CD4-positive, alpha-beta memory T cell (primary cell): ENCODE data around the gene KIF4B. TPM values are rescaled to one million over a fixed set of nuclear protein-coding genes. Genes with fewer than 3 reads are reported as not detected.
A peak's percentile ranks its signal among the peaks of the same experiment; 100 is the strongest.
"Not testable (repeated sequence)": the region's sequence is repeated elsewhere in the genome, so short reads cannot be mapped to it uniquely, and the experiment has no call there.

Source experiments
- CTCF ChIA-PET: fragments of 350-600 bp; sonication (Branson Sonifier 250); formaldehyde crosslinking; loops from one replicate; lab custom pipeline; 2021; ENCODE audit warnings: inconsistent platforms; ENCODE audit not compliant: partially characterized antibody; lab: Charles Lee
- POLR2A ChIA-PET: fragments of 350-600 bp; sonication (Branson Sonifier 250); formaldehyde crosslinking; loops from one replicate; lab custom pipeline; 2021; ENCODE audit not compliant: partially characterized antibody; lab: Charles Lee
- DNase-seq, 5 donors: peaks; one replicate each; pipeline versions ENCODE4 v3.0.0 to v3.0.0-alpha.2; 2020 to 2022; ENCODE audit warnings: mixed read lengths in 1 of 5
- H3K27ac ChIP-seq: one replicate; pipeline ENCODE4 v1.7.0; 2013; ENCODE audit warnings: low read depth, low read length
- H3K27me3 ChIP-seq: 2 replicates; pipeline ENCODE4 v1.7.0; 2013; ENCODE audit warnings: mild to moderate bottlenecking, low read length, moderate library complexity; ENCODE audit not compliant: insufficient read depth
- H3K36me3 ChIP-seq: 2 replicates; pipeline ENCODE4 v1.7.0; 2013; ENCODE audit warnings: mild to moderate bottlenecking, low read length, moderate library complexity; ENCODE audit not compliant: insufficient read depth
- H3K4me1 ChIP-seq: 2 replicates; pipeline ENCODE4 v1.7.0; 2013; ENCODE audit warnings: mild to moderate bottlenecking, low read length, moderate library complexity; ENCODE audit not compliant: insufficient read depth
- H3K4me3 ChIP-seq, 2 donors: one replicate each; pipeline ENCODE4 v1.7.0; 2013; ENCODE audit warnings: low read length in 2 of 2, mild to moderate bottlenecking in 1 of 2
- H3K9me3 ChIP-seq, 2 donors: one replicate each; pipeline ENCODE4 v1.7.0; 2013; ENCODE audit warnings: low read length in 2 of 2, control low read depth in 1 of 2; ENCODE audit not compliant: control insufficient read depth in 1 of 2
- H3K27ac Mint-ChIP-seq, 7 donors: one replicate each; pipeline ENCODE4 v1.8.0; 2020 to 2021; ENCODE audit warnings: mixed read lengths in 7 of 7, mild to moderate bottlenecking in 6 of 7, inconsistent platforms in 3 of 7, moderate library complexity in 3 of 7
- H3K27me3 Mint-ChIP-seq, 2 donors: one replicate each; pipeline ENCODE4 v1.8.0; 2020 to 2021; ENCODE audit warnings: mixed read lengths in 2 of 2
- H3K36me3 Mint-ChIP-seq, 2 donors: one replicate each; pipeline ENCODE4 v1.8.0; 2020 to 2021; ENCODE audit warnings: mixed read lengths in 2 of 2, inconsistent platforms in 1 of 2, mild to moderate bottlenecking in 1 of 2
- H3K4me1 Mint-ChIP-seq, 4 donors: one replicate each; pipeline ENCODE4 v1.8.0; 2020 to 2021; ENCODE audit warnings: mixed read lengths in 4 of 4, mild to moderate bottlenecking in 1 of 4
- H3K4me3 Mint-ChIP-seq, 8 donors: one replicate each; pipeline ENCODE4 v1.8.0; 2020 to 2021; ENCODE audit warnings: mixed read lengths in 8 of 8, mild to moderate bottlenecking in 7 of 8, moderate library complexity in 6 of 8, inconsistent platforms in 3 of 8
- H3K9me3 Mint-ChIP-seq, 8 donors: one replicate each; pipeline ENCODE4 v1.8.0; 2020 to 2021; ENCODE audit warnings: mixed read lengths in 8 of 8, mild to moderate bottlenecking in 5 of 8, inconsistent platforms in 3 of 8, moderate library complexity in 1 of 8
- intact Hi-C: fragments of 100-400 bp; cut with micrococcal nuclease; formaldehyde crosslinking; loops from one replicate; pipeline ENCODE4 v1.15.1; 2023
- polyA plus RNA-seq, 2 donors: library from polyadenylated mRNA; unstranded; fragments of 300-500 nt; fragmentation: Illumina TruSeq; gene quantifications; one replicate each; pipeline ENCODE4 v1.2.3, GENCODE V29; 2021
- total RNA-seq, 2 experiments: library from RNA; stranded (reverse); gene quantifications; one replicate each; pipeline ENCODE4 v1.2.3, GENCODE V29; 2021

The KIF4B gene
- total and polyA plus RNA-seq, 4 experiments from 2014 or later: not detected

GRCh38 chr5:154971501-154971900 lies 42.1 kb upstream of the KIF4B start:
- Mint-ChIP-seq H3K9me3 (peaks cover 0 to 6% (median 0%) of the 10 kb centered on the region in 8 donors), H3K27ac (no peak overlapping the region), H3K4me1 (no peaks in the 10 kb centered on the region), H3K27me3 (no peaks in the 10 kb centered on the region), H3K36me3 (peaks cover 34 to 42% of the 10 kb centered on the region in 2 donors), H3K4me3 (no peak overlapping the region)
- ChIA-PET POLR2A (no interaction called here), CTCF (no interaction called here)
- no peak overlapping the region for H3K27ac ChIP-seq
- intact Hi-C loops: no loop called here
- H3K36me3 ChIP-seq: peaks cover 17% of the 10 kb centered on the region
- DNase-seq: no peak
- H3K9me3 ChIP-seq: no peaks in the 10 kb centered on the region
- no peaks in the 10 kb centered on the region for H3K27me3 ChIP-seq
- no peaks in the 10 kb centered on the region for H3K4me1 ChIP-seq
- H3K4me3 ChIP-seq: no peak overlapping the region

- POLR2A ChIA-PET: no interaction called here
These were observed 41.0 kb upstream of the KIF4B start for GRCh38 chr5:154972476-154973080.

GRCh38 chr5:154976082-154976481 lies 37.5 kb upstream of the KIF4B start:
- H3K4me3 Mint-ChIP-seq, H3K4me1 Mint-ChIP-seq, intact Hi-C loops, H3K27me3 ChIP-seq, H3K9me3 ChIP-seq, H3K36me3 ChIP-seq, POLR2A ChIA-PET, H3K9me3 Mint-ChIP-seq, H3K27me3 Mint-ChIP-seq, H3K4me1 ChIP-seq, H3K27ac ChIP-seq, DNase-seq, H3K4me3 ChIP-seq: not testable (repeated sequence)
- H3K27ac Mint-ChIP-seq: peak overlapping the region in 1 of 7 donors; percentile 25
- CTCF ChIA-PET: interaction anchor here (1.1 kb wide), 1 partner anchor 8 kb away, joined by 3 read pairs; no protein-coding TSS in a partner anchor
- H3K36me3 Mint-ChIP-seq: peaks cover 5 to 11% of the 10 kb centered on the region in 2 donors

More at GRCh38 chr5:154972476-154973080, 41.0 kb upstream of the KIF4B start:
- no peak for DNase-seq
- H3K9me3 Mint-ChIP-seq: peaks cover 0 to 6% (median 0%) of the 10 kb centered on the region in 8 donors
- H3K27me3 ChIP-seq: no peaks in the 10 kb centered on the region
- no peak overlapping the region for H3K4me3 Mint-ChIP-seq
- H3K9me3 ChIP-seq: no peaks in the 10 kb centered on the region
- H3K27ac ChIP-seq: no peak overlapping the region
- no peak overlapping the region for H3K4me3 ChIP-seq
- peaks cover 26 to 31% of the 10 kb centered on the region in 2 donors for H3K36me3 Mint-ChIP-seq
- no peaks in the 10 kb centered on the region for H3K27me3 Mint-ChIP-seq
- H3K36me3 ChIP-seq: peaks cover 9% of the 10 kb centered on the region
- H3K4me1 ChIP-seq: no peaks in the 10 kb centered on the region
- intact Hi-C loops: no loop called here
- no peak overlapping the region for H3K27ac Mint-ChIP-seq
- no peaks in the 10 kb centered on the region for H3K4me1 Mint-ChIP-seq
- CTCF ChIA-PET: interaction anchor here (0.9 kb wide), 1 partner anchor 14 kb away, joined by 3 read pairs; no protein-coding TSS in a partner anchor

GRCh38 chr5:154977409-154977808 lies 36.1 kb upstream of the KIF4B start:
- H3K27me3 Mint-ChIP-seq: no peaks in the 10 kb centered on the region
- no peak overlapping the region for H3K27ac Mint-ChIP-seq
- peaks cover 0 to 6% (median 0%) of the 10 kb centered on the region in 8 donors for H3K9me3 Mint-ChIP-seq
- Histone ChIP-seq H3K27ac (no peak overlapping the region), H3K9me3 (no peaks in the 10 kb centered on the region), H3K27me3 (no peaks in the 10 kb centered on the region), H3K4me3 (no peak overlapping the region), H3K4me1 (no peaks in the 10 kb centered on the region), H3K36me3 (no peaks in the 10 kb centered on the region)
- ChIA-PET POLR2A (no interaction called here), CTCF (no interaction called here)
- H3K36me3 Mint-ChIP-seq: peaks cover 5 to 11% of the 10 kb centered on the region in 2 donors
- no peaks in the 10 kb centered on the region for H3K4me1 Mint-ChIP-seq
- H3K4me3 Mint-ChIP-seq: no peak overlapping the region
- no peak for DNase-seq
- intact Hi-C loops: no loop called here

GRCh38 chr5:154978294-154978693 lies 35.3 kb upstream of the KIF4B start:
- intact Hi-C loops, H3K27me3 ChIP-seq, DNase-seq, POLR2A ChIA-PET, H3K4me3 Mint-ChIP-seq, H3K4me3 ChIP-seq, H3K4me1 Mint-ChIP-seq, H3K9me3 Mint-ChIP-seq, H3K27me3 Mint-ChIP-seq, H3K27ac ChIP-seq, H3K9me3 ChIP-seq, H3K4me1 ChIP-seq, CTCF ChIA-PET, H3K27ac Mint-ChIP-seq, H3K36me3 ChIP-seq: not testable (repeated sequence)
- H3K36me3 Mint-ChIP-seq: peaks cover 5 to 11% of the 10 kb centered on the region in 2 donors

GRCh38 chr5:154984946-154985516 lies 28.5 kb upstream of the KIF4B start:
- no peak for DNase-seq
- Histone ChIP-seq H3K4me3 (no peak overlapping the region), H3K27ac (no peak overlapping the region), H3K27me3 (no peaks in the 10 kb centered on the region), H3K9me3 (no peaks in the 10 kb centered on the region), H3K4me1 (no peaks in the 10 kb centered on the region), H3K36me3 (no peaks in the 10 kb centered on the region)
- H3K27me3 Mint-ChIP-seq: peaks cover 2 to 7% of the 10 kb centered on the region in 2 donors
- ChIA-PET CTCF (no interaction called here), POLR2A (no interaction called here)
- H3K27ac Mint-ChIP-seq: no peak overlapping the region
- H3K4me1 Mint-ChIP-seq: no peaks in the 10 kb centered on the region
- no peaks in the 10 kb centered on the region for H3K36me3 Mint-ChIP-seq
- no peak overlapping the region for H3K4me3 Mint-ChIP-seq
- intact Hi-C loops: no loop called here
- H3K9me3 Mint-ChIP-seq: no peaks in the 10 kb centered on the region

GRCh38 chr5:154986151-154986550 lies 27.4 kb upstream of the KIF4B start:
- CTCF ChIA-PET: no interaction called here
- Mint-ChIP-seq H3K4me3 (no peak overlapping the region), H3K9me3 (no peaks in the 10 kb centered on the region), H3K4me1 (no peaks in the 10 kb centered on the region), H3K27ac (no peak overlapping the region), H3K36me3 (no peaks in the 10 kb centered on the region), H3K27me3 (peaks cover 2 to 7% of the 10 kb centered on the region in 2 donors)
- Histone ChIP-seq H3K9me3 (no peaks in the 10 kb centered on the region), H3K4me1 (no peaks in the 10 kb centered on the region), H3K36me3 (no peaks in the 10 kb centered on the region), H3K27ac (no peak overlapping the region), H3K4me3 (no peak overlapping the region), H3K27me3 (no peaks in the 10 kb centered on the region)
- intact Hi-C loops: no loop called here
- DNase-seq: no peak
- POLR2A ChIA-PET: no interaction called here
